Measurements from ENCODE around the gene RIN3. TPM values are rescaled to one million over a fixed set of nuclear protein-coding genes. Genes with fewer than 3 reads are reported as not detected.

The RIN3 gene
- total RNA-seq, 3 donors from 2014 or later (not counting 1 experiment from before 2014, with no cell fraction given) = 248 to 289 (median 282) TPM

- intact Hi-C loops (cut with micrococcal nuclease) = no loop called here
- DNase-seq (no peak), ATAC-seq (no peak)
- no peak overlapping the region for H3K27ac ChIP-seq (ENCODE audit: low read length)
- no peaks in the 10 kb centered on the region for H3K27me3 Mint-ChIP-seq (ENCODE audit: low read depth in 2 of 2)
- H3K9me3 ChIP-seq (ENCODE audit: control insufficient read depth, insufficient read depth, low read length) = no peaks in the 10 kb centered on the region
- no peaks in the 10 kb centered on the region for H3K27me3 ChIP-seq (ENCODE audit: control insufficient read depth, insufficient read depth, low read length)
- peaks cover 11% of the 10 kb centered on the region for H3K4me1 ChIP-seq (ENCODE audit: control insufficient read depth, insufficient read depth, low read length)
- H3K27ac Mint-ChIP-seq = no peak overlapping the region
- no peak overlapping the region for H3K4me3 Mint-ChIP-seq
- WGBS (ENCODE audit: insufficient coverage) = over 99% methylated on average over 6 of the region's 8 CpGs
- no peak for TF ChIP-seq CTCF (IDR thresholded peaks at IDR 0.05)
- peaks cover 16 to 18% of the 10 kb centered on the region in 2 donors for H3K4me1 Mint-ChIP-seq
- no peaks in the 10 kb centered on the region for H3K9me3 Mint-ChIP-seq
- no peaks in the 10 kb centered on the region for H3K36me3 ChIP-seq (ENCODE audit: control insufficient read depth, insufficient read depth, low read length)
- no peak overlapping the region for H3K4me3 ChIP-seq (ENCODE audit: low read length)
- no peaks in the 10 kb centered on the region for H3K36me3 Mint-ChIP-seq
Measured at GRCh38 chr14:92497391-92497790, 16.2 kb upstream of the RIN3 start.

DNA sequence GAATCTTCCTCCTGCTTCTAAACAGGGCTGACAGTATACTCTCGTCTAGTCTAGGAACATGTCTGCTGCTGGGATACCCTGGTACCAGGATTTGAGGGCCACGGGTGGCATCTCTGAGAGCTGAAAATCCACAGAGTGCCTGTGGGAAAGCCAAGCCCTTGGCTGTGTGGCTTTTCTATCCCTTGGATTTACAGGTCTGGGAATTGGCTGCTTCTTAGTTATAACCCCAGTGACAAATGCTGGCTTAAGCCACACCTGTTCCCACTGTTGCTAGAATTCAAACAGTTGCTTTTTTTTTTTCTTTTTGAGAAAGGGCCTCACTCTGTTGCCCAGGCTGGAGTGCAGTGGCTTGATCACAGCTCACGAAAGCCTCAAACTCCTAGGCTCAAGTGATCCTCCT, 14.3 kb upstream of the RIN3 start:
- no peak overlapping the region for H3K4me3 Mint-ChIP-seq
- Histone ChIP-seq H3K27me3 (ENCODE audit: control insufficient read depth, insufficient read depth, low read length) (no peaks in the 10 kb centered on the region), H3K36me3 (ENCODE audit: control insufficient read depth, insufficient read depth, low read length) (no peaks in the 10 kb centered on the region), H3K4me3 (ENCODE audit: low read length) (no peak overlapping the region), H3K9me3 (ENCODE audit: control insufficient read depth, insufficient read depth, low read length) (no peaks in the 10 kb centered on the region), H3K27ac (ENCODE audit: low read length) (no peak overlapping the region), H3K4me1 (ENCODE audit: control insufficient read depth, insufficient read depth, low read length) (peaks cover 11% of the 10 kb centered on the region)
- peaks cover 16 to 25% of the 10 kb centered on the region in 2 donors for H3K4me1 Mint-ChIP-seq
- H3K36me3 Mint-ChIP-seq = no peaks in the 10 kb centered on the region
- no peak overlapping the region for H3K27ac Mint-ChIP-seq
- DNase-seq (no peak), ATAC-seq (no peak)
- 90% methylated on average over 3 of the region's 3 CpGs for WGBS (ENCODE audit: insufficient coverage)
- no peaks in the 10 kb centered on the region for H3K27me3 Mint-ChIP-seq (ENCODE audit: low read depth in 2 of 2)
- no peaks in the 10 kb centered on the region for H3K9me3 Mint-ChIP-seq
- TF ChIP-seq CTCF (IDR thresholded peaks at IDR 0.05) = no peak
- intact Hi-C loops (cut with micrococcal nuclease) = no loop called here

- TF ChIP-seq CTCF (IDR thresholded peaks at IDR 0.05) = no peak
- no peak overlapping the region for H3K4me3 Mint-ChIP-seq
- Histone ChIP-seq H3K27me3 (ENCODE audit: control insufficient read depth, insufficient read depth, low read length) (no peaks in the 10 kb centered on the region), H3K4me3 (ENCODE audit: low read length) (no peak overlapping the region), H3K36me3 (ENCODE audit: control insufficient read depth, insufficient read depth, low read length) (no peaks in the 10 kb centered on the region), H3K9me3 (ENCODE audit: control insufficient read depth, insufficient read depth, low read length) (no peaks in the 10 kb centered on the region), H3K27ac (ENCODE audit: low read length) (no peak overlapping the region), H3K4me1 (ENCODE audit: control insufficient read depth, insufficient read depth, low read length) (peaks cover 14% of the 10 kb centered on the region)
- intact Hi-C loops (cut with micrococcal nuclease) = no loop called here
- no peaks in the 10 kb centered on the region for H3K9me3 Mint-ChIP-seq
- H3K4me1 Mint-ChIP-seq = peaks cover 16 to 20% of the 10 kb centered on the region in 2 donors
- H3K27me3 Mint-ChIP-seq (ENCODE audit: low read depth in 2 of 2) = no peaks in the 10 kb centered on the region
- H3K27ac Mint-ChIP-seq = no peak overlapping the region
- no peaks in the 10 kb centered on the region for H3K36me3 Mint-ChIP-seq
- ATAC-seq (no peak), DNase-seq (no peak)
- 93% methylated on average over 6 of the region's 6 CpGs for WGBS (ENCODE audit: insufficient coverage)
Measured at GRCh38 chr14:92500491-92500941, 13.1 kb upstream of the RIN3 start.

DNA sequence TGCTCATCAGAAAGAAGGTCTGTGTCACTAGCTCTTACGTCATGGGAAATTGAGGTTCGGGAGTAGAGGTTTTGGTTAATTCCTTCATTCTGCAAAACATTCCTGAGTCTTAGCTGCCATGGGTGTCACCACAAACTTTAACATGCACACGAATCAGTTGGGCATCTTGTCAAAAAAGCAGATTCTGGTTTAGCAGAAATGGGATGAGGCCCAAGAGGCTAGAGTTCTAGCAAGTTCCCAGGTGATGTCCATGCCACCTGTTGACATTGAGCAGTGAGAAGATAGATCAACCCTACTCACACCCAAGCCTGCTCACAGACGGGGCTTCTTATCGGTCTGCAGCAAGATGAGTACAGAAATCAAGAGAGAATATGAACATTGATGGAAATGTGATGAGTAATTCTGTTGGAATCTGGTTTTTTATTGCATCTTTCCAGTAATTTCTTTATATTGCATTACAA, 11.7 kb upstream of the RIN3 start:
- intact Hi-C loops (cut with micrococcal nuclease) = no loop called here
- Mint-ChIP-seq H3K27ac (no peak overlapping the region), H3K9me3 (no peaks in the 10 kb centered on the region), H3K36me3 (no peaks in the 10 kb centered on the region), H3K27me3 (ENCODE audit: low read depth in 2 of 2) (no peaks in the 10 kb centered on the region), H3K4me3 (no peak overlapping the region), H3K4me1 (peaks cover 6 to 10% of the 10 kb centered on the region in 2 donors)
- TF ChIP-seq CTCF (IDR thresholded peaks at IDR 0.05) = no peak
- H3K4me3 ChIP-seq (ENCODE audit: low read length) = no peak overlapping the region
- H3K4me1 ChIP-seq (ENCODE audit: control insufficient read depth, insufficient read depth, low read length) = peaks cover 21% of the 10 kb centered on the region
- ATAC-seq = no peak
- DNase-seq = no peak
- no peaks in the 10 kb centered on the region for H3K36me3 ChIP-seq (ENCODE audit: control insufficient read depth, insufficient read depth, low read length)
- no peaks in the 10 kb centered on the region for H3K9me3 ChIP-seq (ENCODE audit: control insufficient read depth, insufficient read depth, low read length)
- WGBS (ENCODE audit: insufficient coverage) = 93% methylated on average over 4 of the region's 5 CpGs
- no peak overlapping the region for H3K27ac ChIP-seq (ENCODE audit: low read length)
- no peaks in the 10 kb centered on the region for H3K27me3 ChIP-seq (ENCODE audit: control insufficient read depth, insufficient read depth, low read length)
